Pancreas (tissue), 10 donors: ENCODE data around the gene PPT1. TPM values are rescaled to one million over a fixed set of nuclear protein-coding genes. Genes with fewer than 3 reads are reported as not detected.

Experiments used
- ATAC-seq, 4 donors: fragments of 200-7000 bp; cut with Tn5 transposase; one replicate each; pipeline versions ENCODE4 v1.8.0 to v1.9.1; 2020; ENCODE audit warnings: mild to moderate bottlenecking in 4 of 4, moderate library complexity in 4 of 4
- DNase-seq, 6 donors: peaks; one replicate each; pipeline ENCODE4 v3.0.0-alpha.2; 2020
- FAIRE-seq: peaks from 2 replicates; lab custom pipeline; 2012; peaks lifted over from hg19 to GRCh38; lab: Jason Lieb, UNC
- H3K27ac ChIP-seq, 4 donors: fragments of 200-600 bp; sonication (generic); 1 replicate in 3 of 4; 2 replicates in 1 of 4; pipeline versions ENCODE4 v1.5.0 to v1.8.0; 2020
- H3K27me3 ChIP-seq, 4 donors: fragments of 200-600 bp; one replicate each; pipeline ENCODE4 v1.8.0; 2021
- H3K36me3 ChIP-seq, 3 donors: fragments of 200-600 bp; sonication (generic) in 1 of 3; one replicate each; pipeline versions ENCODE4 v1.5.0 to v1.8.0; 2020 to 2021
- H3K4me1 ChIP-seq, 3 donors: fragments of 200-600 bp; one replicate each; pipeline ENCODE4 v1.8.0; 2021
- H3K4me3 ChIP-seq, 4 donors: fragments of 200-600 bp; sonication (generic) in 2 of 4; one replicate each; pipeline versions ENCODE4 v1.5.0 to v1.8.0; 2020 to 2021
- H3K9me3 ChIP-seq, 4 donors: fragments of 200-600 bp; one replicate each; pipeline ENCODE4 v1.8.0; 2021
- CTCF ChIP-seq, 4 donors: fragments of 200-600 bp; sonication (generic) in 3 of 4; IDR thresholded peaks; one replicate each; pipeline versions ENCODE4 v1.5.0 to v1.8.0; 2021; ENCODE audit warnings: antibody characterized with exemption in 4 of 4
- WGBS, 2 donors: extraction: QIAGEN DNeasy Blood & Tissue Kit; methylation state at CpG; one replicate each; pipeline ENCODE4 v1.1.7; 2013; 5-methylcytosine and 5-hydroxymethylcytosine counted together
- intact Hi-C, 3 donors: fragments of 100-400 bp; cut with DNase I; formaldehyde crosslinking; loops; one replicate each; pipeline versions ENCODE4 v1.11.1 to v1.14.2; 2022
- polyA plus RNA-seq, 2 donors: library from polyadenylated mRNA; stranded (reverse); fragments of 200-250 nt; gene quantifications; one replicate each; pipeline ENCODE4 v1.2.3, GENCODE V29; 2013
- total RNA-seq, 6 donors: library from RNA; stranded (reverse); fragmentation: NEBNext Ultra II Directional in 4 of 6; extraction: Animal tissue kit (Norgen Biotek cat#: 25700) in 4 of 6; gene quantifications; one replicate each; pipeline versions ENCODE4 v1.2.1 to v1.2.4, GENCODE V29; 2021 to 2023
- donor health status: healthy with polysubstance abuse.
- donor health status: DM: no; HTN: no; CAD: no; lungs with moderate emphysema.
- donor health status: DM: no; HTN: no; CAD: no.
- donor health status: control.
- donor health status: control.
- donor health status: Bipolar disorder and iron deficiency.
- donor health status: DM: yes; HTN: yes; CAD: no.
- donor health status: DM: no; HTN: no; CAD: no.
- donor health status: DM: no; HTN: no; CAD: no.
- donor health status: DM: yes; HTN: yes; CAD: no.

PPT1 gene
- total and polyA plus RNA-seq, 8 donors = 20.1 to 74.1 (median 32.2) TPM

- peak in 1 of 4 donors; percentile 29 for ATAC-seq
- intact Hi-C loops = no loop called here
- H3K4me3 ChIP-seq = no peak overlapping the region
Measured at GRCh38 chr1:40058453-40059337, 38.4 kb downstream of the PPT1 start.

GRCh38 chr1:40058097-40058452 lies 39.0 kb downstream of the PPT1 start:
- Histone ChIP-seq H3K27me3 (no peaks in the 10 kb centered on the region), H3K36me3 (peaks cover 0 to 24% (median 3%) of the 10 kb centered on the region in 3 donors), H3K4me3 (no peak overlapping the region), H3K9me3 (no peaks in the 10 kb centered on the region), H3K4me1 (peaks cover 0 to 39% (median 8%) of the 10 kb centered on the region in 3 donors), H3K27ac (peak overlapping the region in 2 of 4 donors; percentile 41 to 65)
- 96 to 100% methylated on average over 1 of the region's 1 CpG for WGBS, 2 donors
- ATAC-seq (no peak), DNase-seq (no peak), FAIRE-seq (no peak)
- TF ChIP-seq CTCF (IDR thresholded peaks at IDR 0.05) = no peak
- intact Hi-C loops = no loop called here

More at GRCh38 chr1:40058453-40059337, 38.4 kb downstream of the PPT1 start:
- Histone ChIP-seq H3K4me1 (peaks cover 0 to 39% (median 8%) of the 10 kb centered on the region in 3 donors), H3K27ac (peak overlapping the region in 2 of 4 donors; percentile 41 to 65), H3K36me3 (peaks cover 0 to 29% (median 3%) of the 10 kb centered on the region in 3 donors), H3K27me3 (no peaks in the 10 kb centered on the region), H3K9me3 (no peaks in the 10 kb centered on the region)
- FAIRE-seq (no peak), DNase-seq (no peak)
- no peak for TF ChIP-seq CTCF (IDR thresholded peaks at IDR 0.05)
- WGBS, 2 donors = 88 to 91% methylated on average over 7 of the region's 7 CpGs

GRCh38 chr1:40057310-40058030 lies 39.6 kb downstream of the PPT1 start:
- ATAC-seq (peak in 2 of 4 donors; percentile 8 to 20), FAIRE-seq (no peak), DNase-seq (no peak)
- peak overlapping the region in 2 of 4 donors; percentile 14 to 41 for H3K27ac ChIP-seq
- H3K4me3 ChIP-seq = no peak overlapping the region
- peaks cover 0 to 21% (median 3%) of the 10 kb centered on the region in 3 donors for H3K36me3 ChIP-seq
- no peak for TF ChIP-seq CTCF (IDR thresholded peaks at IDR 0.05)
- peaks cover 0 to 39% (median 8%) of the 10 kb centered on the region in 3 donors for H3K4me1 ChIP-seq
- no peaks in the 10 kb centered on the region for H3K27me3 ChIP-seq
- intact Hi-C loops = no loop called here
- WGBS, 2 donors = 54 to 60% methylated on average over 1 of the region's 1 CpG
- no peaks in the 10 kb centered on the region for H3K9me3 ChIP-seq

GRCh38 chr1:40056519-40057309 lies 40.3 kb downstream of the PPT1 start:
- H3K4me3 ChIP-seq = no peak overlapping the region
- no peaks in the 10 kb centered on the region for H3K27me3 ChIP-seq
- peaks cover 0 to 14% (median 3%) of the 10 kb centered on the region in 3 donors for H3K36me3 ChIP-seq
- DNase-seq (no peak), FAIRE-seq (no peak), ATAC-seq (no peak)
- intact Hi-C loops = no loop called here
- H3K4me1 ChIP-seq = peaks cover 0 to 39% (median 8%) of the 10 kb centered on the region in 3 donors
- peak overlapping the region in 2 of 4 donors; percentile 14 to 39 for H3K27ac ChIP-seq
- 95 to 96% methylated on average over 5 of the region's 5 CpGs for WGBS, 2 donors
- no peak for TF ChIP-seq CTCF (IDR thresholded peaks at IDR 0.05)
- no peaks in the 10 kb centered on the region for H3K9me3 ChIP-seq
